Bone marrow (tissue), 2 donors: ENCODE measurements around the gene SNRNP70.
"Not testable (repeated sequence)": the region's sequence is repeated elsewhere in the genome, so short reads cannot be mapped to it uniquely, and the experiment has no call there.

Source experiments
- DNase-seq, 2 donors: peaks; one replicate each; lab custom pipeline; 2025; lab: John Stamatoyannopoulos, UW

The SNRNP70 gene

GRCh38 chr19:49120868-49121267 lies 35.6 kb downstream of the SNRNP70 start:
- no peak for DNase-seq

GRCh38 chr19:49121841-49122240 lies 36.6 kb downstream of the SNRNP70 start:
- not testable (repeated sequence) for DNase-seq

- DNase-seq = not testable (repeated sequence)
Measured at GRCh38 chr19:49123285-49123684, 38.0 kb downstream of the SNRNP70 start.

- DNase-seq = no peak
Measured at GRCh38 chr19:49125025-49125731, 39.9 kb downstream of the SNRNP70 start.

- DNase-seq = no peak
Measured at GRCh38 chr19:49126575-49126974, 41.3 kb downstream of the SNRNP70 start.

GRCh38 chr19:49127225-49127624 lies 42.0 kb downstream of the SNRNP70 start:
- DNase-seq = not testable (repeated sequence)

- DNase-seq = peak; percentile 83 to 92
Measured at GRCh38 chr19:49127674-49128544, 42.7 kb downstream of the SNRNP70 start.

GRCh38 chr19:49128545-49129237 lies 43.4 kb downstream of the SNRNP70 start:
- DNase-seq = no peak

- DNase-seq = no peak
Measured at GRCh38 chr19:49129238-49129583, 44.0 kb downstream of the SNRNP70 start.

GRCh38 chr19:49130325-49130724 lies 45.1 kb downstream of the SNRNP70 start:
- DNase-seq = no peak

- no peak for DNase-seq
Measured at GRCh38 chr19:49132974-49133609, 47.8 kb downstream of the SNRNP70 start.

GRCh38 chr19:49133621-49134454 lies 48.6 kb downstream of the SNRNP70 start:
- no peak for DNase-seq

- no peak for DNase-seq
Measured at GRCh38 chr19:49135686-49136085, 50.4 kb downstream of the SNRNP70 start.

GRCh38 chr19:49136771-49137171 lies 51.5 kb downstream of the SNRNP70 start:
- no peak for DNase-seq

GRCh38 chr19:49140951-49141350 lies 55.7 kb downstream of the SNRNP70 start:
- no peak for DNase-seq

GRCh38 chr19:49141352-49141751 lies 56.1 kb downstream of the SNRNP70 start:
- DNase-seq = no peak

- peak in 1 of 2 donors; percentile 10 for DNase-seq
Measured at GRCh38 chr19:49142866-49143335, 57.6 kb downstream of the SNRNP70 start.

- DNase-seq = peak; percentile 43 to 58
Measured at GRCh38 chr19:49145573-49146407, 60.5 kb downstream of the SNRNP70 start.

- DNase-seq = not testable (repeated sequence)
Measured at GRCh38 chr19:49146408-49146770, 61.1 kb downstream of the SNRNP70 start.

GRCh38 chr19:49148044-49148682 lies 62.9 kb downstream of the SNRNP70 start:
- no peak for DNase-seq
